Adipose tissue (tissue), 3 donors: ENCODE results near the gene SLAMF1. TPM values are rescaled to one million over a fixed set of nuclear protein-coding genes. Genes with fewer than 3 reads are reported as not detected.
"Not testable (repeated sequence)": the region's sequence is repeated elsewhere in the genome, so short reads cannot be mapped to it uniquely, and the experiment has no call there.

Experiments
- H3K27ac ChIP-seq: one replicate; pipeline ENCODE4 v1.5.1; 2013; ENCODE audit warnings: low read depth, low read length
- WGBS, 3 donors: extraction: QIAGEN DNeasy Blood & Tissue Kit; methylation state at CpG; one replicate each; pipeline ENCODE4 v1.1.7; 2013; 5-methylcytosine and 5-hydroxymethylcytosine counted together
- polyA plus RNA-seq, 3 donors: library from polyadenylated mRNA; stranded (reverse); fragments of 200-250 nt; gene quantifications; one replicate each; pipeline ENCODE4 v1.2.3, GENCODE V29; 2013
- donor health status: healthy with polysubstance abuse.
- donor health status: Bipolar disorder and iron deficiency.
- donor health status: healthy.

SLAMF1 gene
- polyA plus RNA-seq, 3 donors, result 0.12 to 3.6 TPM; not detected in 1

- WGBS, 3 donors, result 37 to 68% (median 43%) methylated on average over 3 of the region's 3 CpGs
- H3K27ac ChIP-seq, result no peak within 1 kb of the TSS
Measured at GRCh38 chr1:160579216-160579701, 67.6 kb downstream of the SLAMF1 start, which contains the start of gene CD84. Gene CD84, minus strand, starts transcription at chr1:160579496. Its CDS starts 59 bp downstream, at chr1:160579437.

DNA sequence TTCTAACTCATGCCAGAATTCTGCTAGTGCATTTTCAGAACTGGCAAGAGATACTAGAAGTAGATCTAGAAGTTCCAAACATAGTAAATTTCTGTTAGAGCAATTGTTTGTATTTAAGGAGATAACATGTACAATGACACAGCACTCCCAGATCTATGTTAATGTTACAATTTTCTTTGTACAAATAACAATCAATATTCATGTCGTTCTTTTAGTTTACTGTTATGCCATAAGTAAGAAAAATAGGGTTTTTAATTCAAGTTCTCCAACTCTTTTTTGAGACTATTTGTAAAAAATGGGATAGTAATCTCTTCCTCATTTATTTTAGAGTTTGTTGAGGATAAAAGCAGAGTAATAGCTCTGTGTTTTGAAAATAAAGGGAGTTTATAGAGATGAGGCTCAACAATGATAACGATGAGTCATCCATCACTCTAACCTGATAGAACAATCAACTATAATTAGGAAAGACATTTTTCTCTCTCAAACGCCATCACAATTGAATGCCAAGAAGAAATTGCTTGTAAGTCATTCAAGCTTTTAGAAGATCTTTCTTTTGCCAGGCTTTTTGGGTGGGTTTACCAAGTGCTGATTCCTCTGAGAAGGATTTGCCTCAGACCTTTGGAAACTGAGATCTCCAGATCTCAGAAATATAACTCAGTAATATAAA, 68.2 kb downstream of the SLAMF1 start:
- no peak overlapping the region for H3K27ac ChIP-seq
- 24 to 32% (median 28%) methylated on average over 3 of the region's 3 CpGs for WGBS, 3 donors

GRCh38 chr1:160578175-160578524, 68.7 kb downstream of the SLAMF1 start:
- 61 to 71% (median 67%) methylated on average over 3 of the region's 3 CpGs for WGBS, 3 donors

DNA sequence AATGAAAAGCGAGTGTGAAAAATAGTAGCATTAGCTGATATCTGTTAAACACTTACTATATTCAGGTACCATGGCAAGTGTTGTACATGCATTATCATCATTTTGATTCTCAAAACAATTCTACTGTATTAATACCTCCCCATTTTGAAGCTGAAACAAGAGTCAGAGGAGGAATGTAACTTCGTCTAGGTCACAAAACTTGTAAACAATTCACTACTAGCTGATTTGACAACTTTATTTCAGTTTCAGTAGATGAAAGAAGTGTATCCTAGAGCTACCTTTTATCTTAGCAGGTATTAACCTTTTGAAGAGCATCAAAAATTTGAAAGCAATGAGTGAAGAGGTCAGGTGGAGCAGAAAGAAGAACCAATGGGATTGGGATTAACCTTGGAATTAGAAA, 69.2 kb downstream of the SLAMF1 start:
- H3K27ac ChIP-seq, result no peak overlapping the region
- WGBS, 3 donors, result 69 to 81% (median 73%) methylated on average over 2 of the region's 2 CpGs

More at GRCh38 chr1:160578175-160578524, 68.7 kb downstream of the SLAMF1 start:
- no peak overlapping the region for H3K27ac ChIP-seq

DNA sequence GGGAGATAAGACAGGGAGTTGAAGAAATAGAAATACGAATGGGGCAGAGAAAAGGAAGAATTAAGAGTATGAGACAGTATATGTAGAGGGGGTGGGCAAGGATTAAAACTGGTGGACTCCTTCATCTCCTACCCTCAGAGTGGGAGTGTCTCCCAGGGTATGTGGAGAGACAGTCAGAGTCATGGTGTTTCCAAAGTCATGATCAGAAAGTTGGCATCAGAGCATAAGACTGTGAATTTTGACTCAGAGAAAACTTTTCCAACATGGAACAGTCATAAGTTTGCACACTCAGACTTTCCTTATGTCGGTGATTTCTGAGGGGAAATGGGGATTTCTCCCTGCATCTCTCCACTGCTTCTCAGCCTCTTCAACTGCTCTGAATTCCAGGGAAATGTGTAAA, 70.0 kb downstream of the SLAMF1 start:
- H3K27ac ChIP-seq, result no peak overlapping the region
- 30 to 40% (median 37%) methylated on average over 2 of the region's 2 CpGs for WGBS, 3 donors

DNA sequence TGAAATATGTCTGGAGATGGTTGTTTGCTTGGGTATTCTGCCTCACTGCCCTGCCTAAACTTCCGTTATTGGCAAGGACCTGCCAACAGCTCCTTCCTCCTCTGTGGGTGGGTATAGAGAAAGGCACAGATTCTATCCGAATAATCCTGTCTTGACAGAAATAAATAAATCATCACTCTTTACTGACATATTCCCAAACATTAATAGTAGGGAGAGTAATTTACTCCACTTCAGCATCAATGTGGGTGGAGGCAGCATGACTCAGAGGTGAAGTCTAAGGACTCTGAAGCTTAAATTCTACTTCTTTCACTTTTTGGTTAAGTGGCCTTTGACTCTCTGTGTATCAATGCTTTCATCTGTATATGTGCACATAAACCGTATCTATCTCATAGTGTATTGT, 70.5 kb downstream of the SLAMF1 start:
- 53 to 86% (median 71%) methylated on average over 3 of the region's 3 CpGs for WGBS, 3 donors

GRCh38 chr1:160575112-160575664, 71.7 kb downstream of the SLAMF1 start:
- 50 to 83% (median 55%) methylated on average over 5 of the region's 5 CpGs for WGBS, 3 donors
- H3K27ac ChIP-seq, result no peak overlapping the region

More for the DNA sequence above, 70.5 kb downstream of the SLAMF1 start:
- no peak overlapping the region for H3K27ac ChIP-seq

DNA sequence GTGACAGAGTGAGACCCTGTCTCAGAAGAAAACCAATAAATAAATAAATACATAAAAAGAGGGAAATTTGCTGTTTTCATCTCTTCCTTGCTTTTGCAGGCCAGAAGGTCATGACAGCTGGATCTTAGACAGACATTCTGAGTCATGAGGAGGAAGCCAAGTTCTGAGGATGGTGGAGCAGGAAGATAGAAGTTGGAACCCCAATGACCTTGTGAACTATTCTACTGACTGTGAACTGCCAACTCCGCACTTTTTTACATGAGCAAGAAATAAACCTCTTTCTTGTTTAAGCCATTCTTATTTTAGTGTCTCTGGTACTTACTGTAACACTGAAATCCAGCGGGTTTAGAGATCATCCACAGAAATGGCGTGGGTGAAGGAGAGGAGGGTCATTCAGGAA, 76.0 kb downstream of the SLAMF1 start:
- 82 to 89% (median 86%) methylated on average over 3 of the region's 3 CpGs for WGBS, 3 donors
- no peak overlapping the region for H3K27ac ChIP-seq

DNA sequence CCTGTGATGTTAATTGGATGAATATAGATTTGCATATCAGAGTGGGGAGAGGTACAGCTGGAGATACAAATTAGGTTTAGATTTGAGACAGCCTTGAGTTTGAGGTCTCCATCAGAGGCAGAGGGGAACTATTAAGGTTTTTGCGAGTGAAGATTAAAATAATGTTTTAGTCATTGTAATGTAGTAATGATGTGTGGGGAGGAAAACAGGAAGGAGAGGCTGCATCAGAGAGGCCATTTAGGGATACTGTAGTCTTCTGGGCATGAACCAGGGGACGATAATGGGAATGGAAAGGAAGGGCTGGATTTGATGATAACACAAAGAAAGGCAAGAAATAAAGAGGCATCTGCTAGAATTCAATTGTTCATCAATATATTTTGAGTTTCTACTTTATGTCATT, 77.0 kb downstream of the SLAMF1 start:
- 50 to 93% (median 61%) methylated on average over 2 of the region's 2 CpGs for WGBS, 3 donors
- H3K27ac ChIP-seq, result no peak overlapping the region

DNA sequence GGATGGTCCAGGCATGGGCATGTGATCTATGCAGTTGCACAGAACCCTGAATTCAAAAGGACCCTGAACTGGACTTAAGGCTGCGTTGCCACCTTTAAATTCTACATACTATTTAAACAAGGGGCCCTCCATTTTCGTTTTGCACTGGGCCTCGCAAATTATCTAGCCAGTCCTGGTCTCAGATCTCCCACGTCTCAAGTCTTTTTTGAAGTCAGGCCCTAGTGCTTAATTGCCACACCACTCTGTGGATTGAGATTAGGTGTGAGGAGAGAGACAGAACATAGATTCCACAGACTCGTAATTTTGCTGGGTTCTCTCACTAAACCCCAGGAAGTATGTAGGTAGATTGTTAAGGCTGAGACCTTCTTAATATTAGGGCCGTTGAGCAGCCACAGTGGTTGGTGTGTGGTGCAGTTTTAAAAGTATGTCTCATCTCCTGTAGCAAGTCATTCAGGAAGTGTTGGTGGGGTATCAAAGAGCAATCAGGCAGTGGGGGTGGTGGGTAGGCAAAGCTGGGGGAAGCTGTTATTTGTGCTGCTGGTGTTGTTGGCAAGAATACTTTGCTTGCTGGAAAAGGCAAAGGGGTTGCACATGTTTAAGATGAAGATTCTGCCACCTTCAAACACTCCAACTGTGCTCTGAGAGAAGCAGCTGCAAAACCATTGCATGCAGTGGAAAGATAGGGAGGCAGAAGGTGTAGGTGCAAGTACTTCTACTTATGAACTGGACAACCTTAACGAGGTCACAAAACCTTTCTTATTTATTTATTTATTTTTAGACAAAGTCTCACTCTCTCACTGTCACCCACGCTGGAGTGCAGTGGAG, 78.8 kb downstream of the SLAMF1 start:
- 38 to 64% (median 45%) methylated on average over 8 of the region's 8 CpGs for WGBS, 3 donors
- no peak overlapping the region for H3K27ac ChIP-seq

DNA sequence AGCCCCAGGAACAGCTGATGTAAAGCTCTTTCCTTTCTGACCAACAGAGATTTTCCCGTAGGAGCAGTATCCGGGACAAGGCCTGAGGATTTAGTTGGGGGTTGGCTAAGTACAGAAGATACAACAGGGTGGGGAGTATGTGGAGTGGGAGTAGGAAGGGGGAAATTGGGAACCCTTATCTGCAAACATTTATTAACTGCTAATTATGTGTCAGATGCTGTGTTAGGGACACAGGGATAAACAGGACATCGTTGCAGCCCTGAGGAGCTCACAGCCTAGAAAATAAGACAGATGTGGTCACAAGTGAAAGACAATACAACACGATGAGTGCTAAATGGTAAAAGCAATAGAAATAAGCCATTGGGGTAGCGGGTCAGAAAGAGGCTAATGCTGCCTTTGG, 79.5 kb downstream of the SLAMF1 start:
- WGBS, 3 donors, result 76 to 87% (median 79%) methylated on average over 5 of the region's 5 CpGs
- no peak overlapping the region for H3K27ac ChIP-seq

GRCh38 chr1:160565564-160565963, 81.3 kb downstream of the SLAMF1 start:
- WGBS, 3 donors, result 30 to 65% (median 55%) methylated on average over 4 of the region's 4 CpGs
- no peak overlapping the region for H3K27ac ChIP-seq

DNA sequence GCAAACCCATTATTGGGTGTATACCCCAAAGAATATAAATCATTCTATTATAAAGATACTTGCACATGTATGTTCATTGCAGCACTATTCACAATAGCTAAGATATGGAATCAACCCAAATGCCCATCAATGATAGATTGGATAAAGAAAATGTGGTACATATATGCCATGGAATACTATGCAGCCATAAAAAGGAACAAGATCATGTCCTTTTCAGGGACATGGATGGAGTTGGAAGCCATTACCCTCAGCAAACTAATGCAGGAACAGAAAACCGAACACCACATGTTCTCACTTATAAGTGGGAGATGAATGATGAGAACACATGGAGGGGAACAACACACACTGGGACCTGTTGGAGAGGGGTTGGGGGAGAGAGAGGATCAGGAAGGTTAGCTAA, 83.6 kb downstream of the SLAMF1 start:
- not testable (repeated sequence) for H3K27ac ChIP-seq
- WGBS, 3 donors, result 79 to 85% (median 83%) methylated on average over 1 of the region's 1 CpG

GRCh38 chr1:160562745-160563144, 84.1 kb downstream of the SLAMF1 start:
- WGBS, 3 donors, result 72 to 84% (median 73%) methylated on average over 2 of the region's 2 CpGs
- not testable (repeated sequence) for H3K27ac ChIP-seq

- no peak overlapping the region for H3K27ac ChIP-seq
Measured at GRCh38 chr1:160560806-160561205, 86.0 kb downstream of the SLAMF1 start.

- WGBS, 3 donors, result 66 to 80% (median 77%) methylated on average over 4 of the region's 4 CpGs
- H3K27ac ChIP-seq, result no peak overlapping the region
Measured at GRCh38 chr1:160560045-160560705, 86.7 kb downstream of the SLAMF1 start.

DNA sequence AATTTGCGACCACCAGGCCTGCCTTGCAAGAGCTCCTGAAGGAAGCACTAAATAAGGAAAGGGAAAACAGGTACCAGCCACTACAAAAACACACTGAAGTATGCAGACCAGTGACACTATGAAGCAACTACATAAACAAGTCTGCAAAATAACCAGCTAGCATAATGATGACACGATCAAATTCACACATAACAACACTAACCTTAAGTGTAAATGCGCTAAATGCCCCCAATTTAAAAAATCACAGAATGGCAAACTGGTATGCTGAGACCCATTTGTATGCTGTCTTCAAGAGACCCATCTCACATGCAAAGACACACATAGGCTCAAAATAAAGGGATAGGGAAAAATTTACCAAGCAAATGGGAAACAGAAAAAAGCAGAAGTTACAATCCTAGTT, 87.4 kb downstream of the SLAMF1 start:
- WGBS, 3 donors, result 56 to 96% (median 78%) methylated on average over 3 of the region's 3 CpGs
- not testable (repeated sequence) for H3K27ac ChIP-seq

DNA sequence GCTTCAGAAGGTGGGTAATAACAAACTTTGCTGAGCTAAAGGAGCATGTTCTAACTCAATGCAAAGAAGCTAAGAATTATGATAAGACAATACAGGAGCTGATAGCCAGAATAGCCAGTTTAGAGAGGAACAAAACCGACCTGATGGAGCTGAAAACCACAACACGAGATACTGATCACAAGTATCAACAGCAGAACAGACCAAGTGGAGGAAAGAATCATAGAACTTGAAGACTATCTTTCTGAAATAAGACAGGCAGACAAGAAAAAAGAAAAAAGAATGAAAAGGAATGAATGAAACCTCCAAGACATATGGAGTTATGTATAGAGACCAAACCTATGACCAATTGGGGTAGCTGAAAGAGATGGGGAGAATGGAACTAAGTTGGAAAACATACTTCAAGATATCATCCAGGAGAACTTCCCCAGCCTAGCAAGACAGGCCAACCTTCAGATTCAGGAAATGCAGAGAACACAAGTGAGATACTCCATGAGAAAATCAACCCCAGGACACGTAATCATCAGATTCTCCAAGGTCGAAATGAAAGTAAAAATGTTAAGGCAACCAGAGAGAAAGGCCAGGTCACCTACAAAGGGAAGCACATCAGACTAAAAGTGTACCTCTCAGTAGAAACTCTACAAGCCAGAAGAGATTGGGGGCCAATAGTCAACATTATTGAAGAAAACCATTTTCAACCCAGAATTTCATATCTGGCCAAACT, 88.0 kb downstream of the SLAMF1 start:
- no peak overlapping the region for H3K27ac ChIP-seq
- WGBS, 3 donors, result 69 to 87% (median 74%) methylated on average over 4 of the region's 4 CpGs
